DND-41 (cell line): Measurements from ENCODE around the gene ZNF740.

Source experiments
- ATAC-seq: fragments of 200-7000 bp; cut with Tn5 transposase; 3 replicates; pipeline ENCODE4 v1.9.1; 2021; ENCODE audit warnings: low read depth; ENCODE audit not compliant: insufficient read depth
- DNase-seq: peaks from one replicate; pipeline ENCODE4 v3.0.0-alpha.2; 2020
- H2AFZ ChIP-seq: 2 replicates; pipeline ENCODE4 v1.6.0; 2012; ENCODE audit warnings: low read depth, low read length
- H3K27ac ChIP-seq: 2 replicates; pipeline ENCODE4 v1.5.1; 2012; ENCODE audit warnings: low read length, inconsistent platforms
- H3K27me3 ChIP-seq: fragments of 200-600 bp; sonication (generic); 2 replicates; pipeline ENCODE4 v1.6.0; 2012; ENCODE audit warnings: low read length, mild to moderate bottlenecking, inconsistent platforms; ENCODE audit not compliant: insufficient read depth, poor library complexity
- H3K36me3 ChIP-seq: 2 replicates; pipeline ENCODE4 v1.5.1; 2012; ENCODE audit warnings: low read length, inconsistent platforms; ENCODE audit not compliant: insufficient read depth
- H3K4me1 ChIP-seq: 2 replicates; pipeline ENCODE4 v1.5.1; 2012; ENCODE audit warnings: mild to moderate bottlenecking, low read length; ENCODE audit not compliant: insufficient read depth
- H3K4me2 ChIP-seq: 2 replicates; pipeline ENCODE4 v1.6.0; 2012; ENCODE audit warnings: mild to moderate bottlenecking, moderate library complexity, low read length, inconsistent platforms; ENCODE audit not compliant: insufficient read depth
- H3K4me3 ChIP-seq, 2 experiments: fragments of 200-600 bp in 1 of 2; shearing (Covaris generic) in 1 of 2; 2 replicates each; pipeline ENCODE4 v1.5.1; 2012 to 2016; ENCODE audit warnings: inconsistent platforms in 2 of 2, low read length in 2 of 2, mild to moderate bottlenecking in 2 of 2, low read depth in 1 of 2, moderate library complexity in 1 of 2
- H3K79me2 ChIP-seq: 2 replicates; pipeline ENCODE4 v1.6.0; 2012; ENCODE audit warnings: low read length, inconsistent platforms; ENCODE audit not compliant: insufficient read depth
- H3K9ac ChIP-seq: 2 replicates; pipeline ENCODE4 v1.6.0; 2012; ENCODE audit warnings: low read depth, mild to moderate bottlenecking, inconsistent platforms, low read length, moderate library complexity
- H3K9me3 ChIP-seq: 2 replicates; pipeline ENCODE4 v1.5.1; 2012; ENCODE audit warnings: low read length, moderate library complexity, mild to moderate bottlenecking, inconsistent platforms; ENCODE audit not compliant: insufficient read depth, severe bottlenecking
- H4K20me1 ChIP-seq: 2 replicates; pipeline ENCODE4 v1.6.0; 2012; ENCODE audit warnings: low read length; ENCODE audit not compliant: insufficient read depth
- EZH2 ChIP-seq: IDR thresholded peaks from 3 replicates; pipeline ENCODE4 v1.6.1; 2012; ENCODE audit warnings: borderline replicate concordance, low read depth, mild to moderate bottlenecking, moderate library complexity, low read length, inconsistent platforms; ENCODE audit not compliant: severe bottlenecking
- TF ChIP-seq, protein P1 (sequence below): IDR thresholded peaks from 2 replicates; pipeline ENCODE4 v1.5.1; 2012; ENCODE audit warnings: borderline replicate concordance, low read length, moderate library complexity, mild to moderate bottlenecking; ENCODE audit not compliant: poor library complexity, severe bottlenecking; ENCODE audit errors: extremely low read depth

Gene ZNF740

DNA sequence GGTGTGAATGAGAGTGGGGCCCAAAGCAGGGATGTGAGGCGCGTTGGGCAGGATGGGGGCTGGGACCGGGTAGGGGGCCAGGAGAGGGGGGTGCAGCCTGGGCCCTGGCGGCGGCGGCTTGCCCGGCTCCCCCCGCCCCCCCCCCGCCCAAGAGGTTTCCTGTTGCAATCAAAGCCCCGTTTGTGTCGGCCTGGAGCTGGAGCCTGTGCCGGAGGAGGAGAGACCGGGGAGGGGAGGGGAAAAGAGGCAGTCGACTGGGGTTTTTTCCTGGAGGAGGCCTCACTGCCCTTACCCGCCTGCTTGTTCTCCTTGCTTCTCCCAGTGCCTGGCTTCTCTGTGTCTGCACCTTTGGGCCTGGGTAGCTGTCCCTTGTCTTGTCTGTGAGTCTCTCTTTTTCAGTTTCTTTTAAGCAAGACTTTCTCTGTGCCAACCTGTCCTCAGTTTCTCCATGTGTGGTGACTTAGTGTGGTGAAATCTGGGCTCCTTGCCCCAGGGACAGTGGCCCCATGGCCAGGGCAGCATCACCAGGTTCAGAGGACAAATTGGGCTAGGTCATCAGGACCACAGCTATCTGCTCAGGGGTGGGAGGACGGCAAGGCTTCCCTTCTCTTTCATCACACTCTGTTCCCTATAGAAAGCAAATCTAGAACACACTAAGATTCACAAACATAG is 43.0 kb downstream of the ZNF740 start:
- peak overlapping the region; percentile 20; the same call in 1 of the 2 replicates for H3K27ac ChIP-seq
- no peaks in the 10 kb centered on the region for H3K36me3 ChIP-seq
- H3K4me1 ChIP-seq: peaks cover 50% of the 10 kb centered on the region
- no peaks in the 10 kb centered on the region for H3K79me2 ChIP-seq
- H3K9me3 ChIP-seq: no peaks in the 10 kb centered on the region
- 0 out of 4 replicates have a peak overlapping the region, but pooled peaks of 1 of the 2 experiments have one; percentile 7 for H3K4me3 ChIP-seq
- H3K9ac ChIP-seq: peak overlapping the region; percentile 37
- peak overlapping the region; percentile 40 for H3K4me2 ChIP-seq
- 0 out of 2 replicates have a peak overlapping the region, but pooled peaks have one; percentile 20 for H2AFZ ChIP-seq
- ATAC-seq (0 out of 3 replicates have a peak, but pooled peaks have one; percentile 12), DNase-seq (peak; percentile 70)
- TF ChIP-seq, protein P1, sequence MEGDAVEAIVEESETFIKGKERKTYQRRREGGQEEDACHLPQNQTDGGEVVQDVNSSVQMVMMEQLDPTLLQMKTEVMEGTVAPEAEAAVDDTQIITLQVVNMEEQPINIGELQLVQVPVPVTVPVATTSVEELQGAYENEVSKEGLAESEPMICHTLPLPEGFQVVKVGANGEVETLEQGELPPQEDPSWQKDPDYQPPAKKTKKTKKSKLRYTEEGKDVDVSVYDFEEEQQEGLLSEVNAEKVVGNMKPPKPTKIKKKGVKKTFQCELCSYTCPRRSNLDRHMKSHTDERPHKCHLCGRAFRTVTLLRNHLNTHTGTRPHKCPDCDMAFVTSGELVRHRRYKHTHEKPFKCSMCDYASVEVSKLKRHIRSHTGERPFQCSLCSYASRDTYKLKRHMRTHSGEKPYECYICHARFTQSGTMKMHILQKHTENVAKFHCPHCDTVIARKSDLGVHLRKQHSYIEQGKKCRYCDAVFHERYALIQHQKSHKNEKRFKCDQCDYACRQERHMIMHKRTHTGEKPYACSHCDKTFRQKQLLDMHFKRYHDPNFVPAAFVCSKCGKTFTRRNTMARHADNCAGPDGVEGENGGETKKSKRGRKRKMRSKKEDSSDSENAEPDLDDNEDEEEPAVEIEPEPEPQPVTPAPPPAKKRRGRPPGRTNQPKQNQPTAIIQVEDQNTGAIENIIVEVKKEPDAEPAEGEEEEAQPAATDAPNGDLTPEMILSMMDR: no peak
- no peak for TF ChIP-seq EZH2
- no peaks in the 10 kb centered on the region for H4K20me1 ChIP-seq
- peaks cover 18% of the 10 kb centered on the region for H3K27me3 ChIP-seq

DNA sequence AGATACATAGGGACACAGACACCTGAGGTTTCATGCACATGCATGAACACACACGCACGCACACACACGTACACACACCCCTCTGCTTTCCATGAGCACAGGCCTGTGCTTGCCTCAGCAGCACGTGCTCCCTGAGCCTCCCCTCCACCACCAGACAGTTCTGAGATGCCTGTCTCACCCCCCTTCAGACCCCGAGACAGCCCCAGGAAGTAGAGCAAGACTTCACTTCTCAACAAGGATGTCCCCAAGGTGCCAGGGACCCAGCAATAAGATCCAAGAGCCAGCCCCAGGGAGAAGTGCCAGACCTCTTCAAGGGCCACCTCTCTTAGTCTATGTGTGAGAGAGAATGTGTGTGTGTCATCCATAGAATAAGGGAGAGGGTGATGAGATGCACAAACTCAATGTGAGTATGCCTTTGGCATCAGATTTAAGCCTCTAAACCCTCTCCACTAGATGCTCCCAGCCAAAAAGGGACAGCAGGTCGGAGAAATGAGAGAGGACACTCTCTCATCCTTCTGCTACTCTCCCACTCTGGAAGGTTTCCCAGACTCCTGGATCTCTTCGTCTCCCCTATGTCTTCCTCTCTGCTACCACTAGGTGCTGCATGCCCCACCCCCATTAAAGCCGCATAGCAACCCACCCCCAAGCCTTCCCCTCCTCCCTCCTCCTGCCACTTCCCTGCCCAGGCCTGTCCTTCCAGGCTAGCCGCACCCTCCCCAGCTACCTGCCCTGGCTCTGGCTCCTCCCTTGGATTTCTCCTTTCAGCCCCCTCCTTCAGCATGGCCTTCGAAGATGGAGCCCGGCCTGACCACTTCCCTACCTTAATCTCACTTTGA is 43.8 kb downstream of the ZNF740 start:
- ATAC-seq: no peak
- no peaks in the 10 kb centered on the region for H3K9me3 ChIP-seq
- H4K20me1 ChIP-seq: no peaks in the 10 kb centered on the region
- no peak for DNase-seq
- TF ChIP-seq EZH2: no peak
- TF ChIP-seq, protein P1: peak; percentile 25
- peak overlapping the region; percentile 40 for H3K4me2 ChIP-seq
- peaks cover 14% of the 10 kb centered on the region for H3K27me3 ChIP-seq
- no peak overlapping the region for H3K4me3 ChIP-seq
- H3K4me1 ChIP-seq: peaks cover 49% of the 10 kb centered on the region
- no peaks in the 10 kb centered on the region for H3K36me3 ChIP-seq
- H3K9ac ChIP-seq: no peak overlapping the region; the same call in 1 of the 2 replicates
- H2AFZ ChIP-seq: no peak overlapping the region
- no peaks in the 10 kb centered on the region for H3K79me2 ChIP-seq
- no peak overlapping the region for H3K27ac ChIP-seq

DNA sequence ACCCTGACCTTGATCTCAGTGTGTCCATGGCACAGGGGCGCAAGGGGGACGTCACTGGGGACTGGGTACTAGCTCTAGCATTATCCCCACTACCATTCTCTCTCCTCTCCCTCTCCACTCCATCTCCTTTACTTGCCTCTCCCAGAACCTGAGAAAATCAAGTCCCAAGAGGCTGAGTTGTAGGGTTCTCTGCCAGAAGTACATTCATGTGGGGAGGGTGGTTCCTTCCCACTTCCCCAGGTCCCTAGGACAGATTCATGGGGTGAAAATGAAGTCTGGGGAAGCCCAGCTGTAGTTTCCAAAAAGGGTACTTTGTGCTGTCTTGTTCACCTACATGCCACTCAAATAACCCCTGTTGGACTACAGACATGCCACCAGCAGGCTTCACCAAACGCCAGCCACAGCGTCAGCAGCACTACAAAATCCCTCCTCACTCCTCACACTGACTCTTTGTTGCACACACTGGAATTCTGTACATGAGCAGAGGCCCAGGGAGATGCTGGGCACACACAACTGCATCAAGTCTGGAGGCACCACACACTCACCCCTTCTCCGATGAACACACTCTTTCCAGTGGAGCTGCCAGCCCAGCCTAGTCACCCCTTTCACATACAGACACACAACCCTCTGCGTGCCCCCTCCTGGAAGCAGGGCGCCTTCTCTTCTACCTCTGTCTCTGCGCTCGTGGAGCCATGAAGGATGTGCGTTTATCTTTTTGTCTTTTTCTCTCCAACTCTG is 44.5 kb downstream of the ZNF740 start:
- no peaks in the 10 kb centered on the region for H3K9me3 ChIP-seq
- no peak for TF ChIP-seq EZH2
- TF ChIP-seq, protein P1: no peak
- H3K4me2 ChIP-seq: no peak overlapping the region
- no peaks in the 10 kb centered on the region for H3K79me2 ChIP-seq
- no peak overlapping the region for H3K27ac ChIP-seq
- no peak overlapping the region for H3K4me3 ChIP-seq
- peaks cover 6% of the 10 kb centered on the region for H3K27me3 ChIP-seq
- no peak for DNase-seq
- H3K9ac ChIP-seq: no peak overlapping the region
- ATAC-seq: no peak
- peaks cover 41% of the 10 kb centered on the region for H3K4me1 ChIP-seq
- H3K36me3 ChIP-seq: no peaks in the 10 kb centered on the region
- no peaks in the 10 kb centered on the region for H4K20me1 ChIP-seq
- H2AFZ ChIP-seq: no peak overlapping the region
